Naive B cell (primary cell): ENCODE results near the gene USP3. TPM values are rescaled to one million over a fixed set of nuclear protein-coding genes. Genes with fewer than 3 reads are reported as not detected.
"Not testable (repeated sequence)": the region's sequence is repeated elsewhere in the genome, so short reads cannot be mapped to it uniquely, and the experiment has no call there.

Experiments
- ATAC-seq, 2 donors: fragments of 150-1000 bp; cut with Tn5 transposase; 2 replicates each; pipeline ENCODE4 v1.10.0; 2021; ENCODE audit warnings: low read depth in 2 of 2, mild to moderate bottlenecking in 2 of 2, moderate library complexity in 2 of 2
- DNase-seq: peaks from one replicate; pipeline ENCODE4 v3.0.0; 2022
- H3K27ac Mint-ChIP-seq, 6 donors: one replicate each; pipeline ENCODE4 v1.8.0; 2020 to 2022; ENCODE audit warnings: mild to moderate bottlenecking in 6 of 6, mixed read lengths in 6 of 6, moderate library complexity in 5 of 6, inconsistent platforms in 2 of 6
- H3K27me3 Mint-ChIP-seq, 3 donors: one replicate each; pipeline ENCODE4 v1.8.0; 2021 to 2022; ENCODE audit warnings: mixed read lengths in 3 of 3, mild to moderate bottlenecking in 1 of 3
- H3K36me3 Mint-ChIP-seq, 2 donors: one replicate each; pipeline ENCODE4 v1.8.0; 2020 to 2022; ENCODE audit warnings: mixed read lengths in 2 of 2, inconsistent platforms in 1 of 2, mild to moderate bottlenecking in 1 of 2
- H3K4me1 Mint-ChIP-seq, 3 donors: one replicate each; pipeline ENCODE4 v1.8.0; 2020 to 2022; ENCODE audit warnings: mixed read lengths in 3 of 3, inconsistent platforms in 1 of 3, mild to moderate bottlenecking in 1 of 3, moderate library complexity in 1 of 3
- H3K4me3 Mint-ChIP-seq, 8 donors: one replicate each; pipeline ENCODE4 v1.8.0; 2020 to 2022; ENCODE audit warnings: mild to moderate bottlenecking in 8 of 8, mixed read lengths in 8 of 8, moderate library complexity in 8 of 8, inconsistent platforms in 2 of 8
- H3K9me3 Mint-ChIP-seq, 7 donors: one replicate each; pipeline ENCODE4 v1.8.0; 2020 to 2022; ENCODE audit warnings: mixed read lengths in 7 of 7, mild to moderate bottlenecking in 5 of 7, inconsistent platforms in 2 of 7, moderate library complexity in 1 of 7
- polyA plus RNA-seq, 6 donors: library from polyadenylated mRNA; unstranded; fragments of 300-500 nt; fragmentation: Illumina TruSeq; gene quantifications; one replicate each; pipeline ENCODE4 v1.2.3, GENCODE V29; 2021; ENCODE audit warnings: low read depth in 6 of 6

Gene USP3
- polyA plus RNA-seq, 6 donors from 2014 or later: 53.6 to 88.0 (median 58.7) TPM

DNA sequence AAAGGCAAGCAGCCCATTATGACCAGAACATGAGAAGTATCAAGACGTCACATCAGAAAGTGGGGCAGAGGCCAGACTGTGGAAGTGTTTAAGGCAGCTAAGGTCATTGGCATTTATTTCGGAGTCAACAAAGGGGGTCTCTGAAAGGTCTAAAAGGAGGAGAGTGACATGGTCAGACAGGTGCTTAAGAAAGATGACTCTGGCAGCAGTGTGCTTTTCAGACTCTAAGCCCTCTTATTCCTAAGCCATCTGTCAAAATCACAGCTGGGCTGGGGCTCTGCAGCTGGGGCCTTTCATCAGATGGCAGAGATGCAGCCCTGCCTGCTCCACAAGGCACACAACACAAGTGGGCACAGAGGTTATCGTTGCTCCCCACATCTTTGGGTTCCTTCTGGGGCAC, 106.8 kb downstream of the USP3 start:
- no peak for ATAC-seq
- peaks cover 20% of the 10 kb centered on the region in 2 donors for H3K36me3 Mint-ChIP-seq
- peaks cover 16 to 27% (median 19%) of the 10 kb centered on the region in 3 donors for H3K4me1 Mint-ChIP-seq
- no peaks in the 10 kb centered on the region for H3K9me3 Mint-ChIP-seq
- peak overlapping the region in 4 of 6 donors; percentile 66 to 92 (median 84) for H3K27ac Mint-ChIP-seq
- no peak overlapping the region for H3K4me3 Mint-ChIP-seq
- H3K27me3 Mint-ChIP-seq: no peaks in the 10 kb centered on the region
- no peak for DNase-seq

DNA sequence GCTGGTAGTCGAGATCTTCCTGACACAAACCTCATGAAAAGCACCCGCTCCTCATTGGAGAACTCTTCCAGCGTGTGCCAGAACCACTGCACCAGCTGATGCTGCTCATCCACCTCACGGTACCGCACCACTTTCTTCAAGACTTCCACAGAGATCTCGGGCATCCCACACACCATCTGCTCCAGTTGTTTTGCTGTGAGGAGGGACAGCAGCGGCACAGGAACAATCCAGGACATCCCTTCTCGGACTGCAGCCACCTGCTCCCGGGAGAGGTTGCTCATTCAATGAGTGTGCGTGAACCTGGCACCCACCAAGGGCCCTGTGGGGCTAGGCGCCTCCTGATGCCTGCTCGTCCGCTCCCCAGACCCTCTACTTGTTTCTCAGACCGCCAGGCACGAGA, 107.9 kb downstream of the USP3 start:
- no peak for ATAC-seq
- Mint-ChIP-seq H3K4me3 (peak overlapping the region in 1 of 8 donors; percentile 10), H3K36me3 (peaks cover 20% of the 10 kb centered on the region in 2 donors), H3K4me1 (peaks cover 13 to 21% (median 15%) of the 10 kb centered on the region in 3 donors), H3K27me3 (no peaks in the 10 kb centered on the region), H3K27ac (peak overlapping the region in 4 of 6 donors; percentile 52 to 94 (median 69)), H3K9me3 (no peaks in the 10 kb centered on the region)
- DNase-seq: no peak

DNA sequence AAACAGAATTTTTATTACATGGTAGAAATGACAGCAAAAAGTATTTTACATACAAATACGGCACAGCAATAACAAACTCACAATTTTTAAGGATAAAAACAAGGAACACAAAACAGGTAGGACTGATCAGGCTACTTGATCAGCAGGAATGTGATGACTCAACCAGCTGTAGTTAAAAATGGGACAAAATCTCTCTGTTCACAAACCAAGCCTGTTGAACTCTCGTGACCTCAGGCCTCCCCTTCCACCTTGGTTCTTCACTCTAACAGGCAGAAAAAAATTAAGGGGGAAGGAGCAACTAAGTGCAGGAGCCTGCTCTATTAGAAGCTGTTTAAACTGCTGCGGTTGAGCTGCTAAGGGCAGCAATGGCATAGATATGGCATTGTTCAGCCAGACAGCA, 111.5 kb downstream of the USP3 start:
- Mint-ChIP-seq H3K9me3 (peaks cover 0 to 2% (median 0%) of the 10 kb centered on the region in 7 donors), H3K27ac (peak overlapping the region in 1 of 6 donors; percentile 38), H3K36me3 (peaks cover 10 to 15% of the 10 kb centered on the region in 2 donors), H3K4me3 (no peak overlapping the region), H3K4me1 (peaks cover 2 to 11% (median 3%) of the 10 kb centered on the region in 3 donors), H3K27me3 (no peaks in the 10 kb centered on the region)
- DNase-seq (no peak), ATAC-seq (no peak)

DNA sequence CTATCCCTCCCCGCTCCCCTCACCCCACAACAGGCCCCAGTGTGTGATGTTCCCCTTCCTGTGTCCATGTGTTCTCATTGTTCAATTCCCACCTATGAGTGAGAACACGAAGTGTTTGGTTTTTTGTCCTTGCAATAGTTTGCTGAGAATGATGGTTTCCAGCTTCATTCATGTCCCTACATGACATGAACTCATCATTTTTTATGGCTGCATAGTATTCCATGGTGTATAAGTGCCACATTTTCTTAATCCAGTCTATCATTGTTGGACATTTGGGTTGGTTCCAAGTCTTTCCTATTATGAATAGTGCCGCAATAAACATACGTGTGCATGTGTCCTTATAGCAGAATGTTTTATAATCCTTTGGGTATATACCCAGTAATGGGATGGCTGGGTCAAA, 112.8 kb downstream of the USP3 start:
- Mint-ChIP-seq H3K36me3 (peaks cover 18 to 22% of the 10 kb centered on the region in 2 donors), H3K27ac (peak overlapping the region in 2 of 6 donors; percentile 21 to 78)
- not testable (repeated sequence) for H3K4me3 Mint-ChIP-seq, ATAC-seq, H3K27me3 Mint-ChIP-seq, H3K9me3 Mint-ChIP-seq, H3K4me1 Mint-ChIP-seq, DNase-seq

DNA sequence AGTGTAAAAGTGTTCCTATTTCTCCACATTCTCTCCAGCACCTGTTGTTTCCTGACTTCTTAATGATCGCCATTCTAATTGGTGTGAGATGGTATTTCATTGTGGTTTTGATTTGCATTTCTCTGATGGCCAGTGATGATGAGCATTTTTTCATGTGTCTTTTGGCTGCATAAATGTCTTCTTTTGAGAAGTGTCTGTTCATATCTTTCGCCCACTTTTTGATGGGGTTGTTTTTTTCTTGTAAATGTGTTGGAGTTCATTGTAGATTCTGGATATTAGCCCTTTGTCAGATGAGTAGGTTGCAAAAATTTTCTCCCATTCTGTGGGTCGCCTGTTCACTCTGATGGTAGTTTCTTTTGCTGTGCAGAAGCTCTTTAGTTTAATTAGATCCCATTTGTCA, 113.2 kb downstream of the USP3 start:
- not testable (repeated sequence) for DNase-seq, H3K9me3 Mint-ChIP-seq, ATAC-seq, H3K4me3 Mint-ChIP-seq, H3K4me1 Mint-ChIP-seq, H3K27me3 Mint-ChIP-seq, H3K27ac Mint-ChIP-seq
- H3K36me3 Mint-ChIP-seq: peaks cover 18 to 19% of the 10 kb centered on the region in 2 donors

DNA sequence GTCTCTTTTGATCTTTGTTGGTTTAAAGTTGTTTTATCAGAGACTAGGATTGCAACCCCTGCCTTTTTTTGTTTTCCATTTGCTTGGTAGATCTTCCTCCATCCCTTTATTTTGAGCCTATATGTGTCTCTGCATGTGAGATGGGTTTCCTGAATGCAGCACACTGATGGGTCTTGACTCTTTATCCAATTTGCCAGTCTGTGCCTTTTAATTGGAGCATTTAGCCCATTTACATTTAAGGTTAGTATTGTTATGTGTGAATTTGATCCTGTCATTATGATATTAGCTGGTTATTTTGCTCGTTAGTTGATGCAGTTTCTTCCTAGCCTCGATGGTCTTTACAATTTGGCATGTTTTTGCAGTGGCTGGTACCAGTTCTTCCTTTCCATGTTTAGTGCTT, 116.4 kb downstream of the USP3 start:
- not testable (repeated sequence) for H3K27me3 Mint-ChIP-seq, H3K4me3 Mint-ChIP-seq, H3K9me3 Mint-ChIP-seq, DNase-seq, H3K27ac Mint-ChIP-seq, ATAC-seq
- H3K4me1 Mint-ChIP-seq: peaks cover 7 to 15% (median 13%) of the 10 kb centered on the region in 3 donors
- H3K36me3 Mint-ChIP-seq: peaks cover 8 to 24% of the 10 kb centered on the region in 2 donors

DNA sequence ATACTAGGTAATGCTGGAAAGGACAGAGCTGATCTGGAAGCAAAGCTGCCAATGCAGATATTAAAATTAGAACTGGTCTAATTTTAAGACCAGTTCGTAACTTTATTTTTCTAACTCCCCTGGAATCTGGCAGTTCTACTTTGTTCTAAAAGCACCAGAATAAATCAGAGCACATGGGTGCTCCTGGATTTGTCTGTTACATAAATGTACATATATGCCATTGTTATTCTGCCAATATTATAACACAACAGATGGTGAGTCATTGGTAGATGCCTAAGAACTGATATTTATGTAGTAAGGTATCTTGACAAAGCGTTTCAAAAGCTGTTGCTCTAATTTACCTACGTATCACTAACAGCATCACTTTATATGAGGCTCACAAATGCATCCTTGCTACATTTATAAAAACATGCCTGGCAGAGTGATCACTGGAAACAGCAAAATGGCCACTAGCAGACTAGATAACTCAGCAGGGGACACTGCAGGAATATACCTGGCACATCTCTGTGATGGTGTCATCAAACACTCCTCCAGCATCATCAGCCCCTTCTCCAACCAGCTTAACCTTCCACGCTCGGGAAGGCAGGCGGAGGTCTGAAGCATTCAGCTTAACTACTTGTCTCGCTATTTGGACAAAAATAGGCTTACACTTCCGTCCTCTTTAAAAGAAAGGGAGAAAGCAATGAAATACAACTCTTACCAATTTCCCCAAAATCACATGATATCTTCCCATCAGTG, 119.0 kb downstream of the USP3 start:
- H3K9me3 Mint-ChIP-seq: no peaks in the 10 kb centered on the region
- H3K4me3 Mint-ChIP-seq: no peak overlapping the region
- no peak for ATAC-seq
- no peaks in the 10 kb centered on the region for H3K27me3 Mint-ChIP-seq
- DNase-seq: no peak
- peak overlapping the region in 3 of 6 donors; percentile 2 to 60 (median 27) for H3K27ac Mint-ChIP-seq
- H3K4me1 Mint-ChIP-seq: peaks cover 7 to 24% (median 13%) of the 10 kb centered on the region in 3 donors
- peaks cover 16 to 23% of the 10 kb centered on the region in 2 donors for H3K36me3 Mint-ChIP-seq

DNA sequence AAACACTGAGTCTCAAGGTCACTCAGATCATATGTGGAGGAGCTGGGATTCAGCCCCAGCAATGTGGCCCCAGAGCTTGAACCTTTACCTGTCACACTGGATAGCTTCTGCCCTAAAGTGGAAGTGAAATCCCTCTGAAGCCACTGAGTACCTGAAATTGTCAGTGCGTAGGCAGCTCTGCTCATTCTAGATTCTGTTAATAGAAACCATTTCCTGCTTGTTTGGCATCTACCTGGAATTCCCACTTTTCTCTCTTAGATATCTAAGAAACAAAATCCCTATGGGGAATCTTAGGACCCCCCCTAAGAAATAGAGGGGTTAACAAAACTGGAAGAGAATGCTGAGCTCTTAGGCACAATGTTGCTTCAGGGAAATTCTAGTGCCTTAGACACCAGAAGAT, 122.6 kb downstream of the USP3 start:
- Mint-ChIP-seq H3K36me3 (peaks cover 29 to 40% of the 10 kb centered on the region in 2 donors), H3K4me3 (no peak overlapping the region), H3K9me3 (peaks cover 0 to 1% (median 0%) of the 10 kb centered on the region in 7 donors), H3K4me1 (peaks cover 10 to 24% (median 14%) of the 10 kb centered on the region in 3 donors), H3K27ac (peak overlapping the region in 3 of 6 donors; percentile 12 to 73 (median 69)), H3K27me3 (no peaks in the 10 kb centered on the region)
- ATAC-seq (no peak), DNase-seq (no peak)

DNA sequence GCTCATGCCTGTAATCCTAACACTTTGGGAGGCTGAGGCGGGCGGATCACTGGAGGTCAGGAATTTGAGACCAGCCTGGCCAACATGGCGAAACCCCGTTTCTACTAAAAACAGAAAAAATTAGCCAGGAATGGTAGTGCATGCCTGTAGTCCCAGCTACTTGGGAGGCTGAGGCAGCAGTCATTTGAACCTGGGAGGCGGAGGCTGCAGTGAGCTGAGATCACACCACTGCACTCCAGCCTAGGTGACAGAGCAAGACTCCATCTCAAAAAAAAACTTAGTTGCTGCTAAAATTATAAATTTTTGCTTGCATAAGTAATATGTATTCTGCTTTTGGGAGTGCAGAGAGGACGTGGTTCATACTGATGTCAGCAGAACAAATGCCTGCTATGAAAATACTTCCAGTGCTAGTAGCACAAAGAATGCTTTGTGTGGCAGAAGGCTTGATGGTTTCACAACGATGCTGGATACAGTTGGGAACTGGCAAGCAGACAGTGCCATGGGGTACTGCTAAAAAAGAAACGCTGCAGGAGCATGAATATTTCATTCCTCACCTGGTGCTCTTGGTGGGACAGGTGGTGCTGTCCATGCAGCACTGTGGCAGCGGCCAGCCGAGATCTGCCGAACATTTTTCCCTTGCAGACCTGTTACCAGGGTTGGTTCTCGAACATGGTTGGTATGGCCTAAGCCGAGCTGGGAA, 123.9 kb downstream of the USP3 start:
- H3K27me3 Mint-ChIP-seq: no peaks in the 10 kb centered on the region
- H3K4me3 Mint-ChIP-seq: no peak overlapping the region
- no peak for DNase-seq
- ATAC-seq: no peak
- peaks cover 27 to 49% of the 10 kb centered on the region in 2 donors for H3K36me3 Mint-ChIP-seq
- H3K27ac Mint-ChIP-seq: peak overlapping the region in 2 of 6 donors; percentile 29 to 64
- peaks cover 7 to 18% (median 8%) of the 10 kb centered on the region in 3 donors for H3K4me1 Mint-ChIP-seq
- peaks cover 0 to 1% (median 0%) of the 10 kb centered on the region in 7 donors for H3K9me3 Mint-ChIP-seq

DNA sequence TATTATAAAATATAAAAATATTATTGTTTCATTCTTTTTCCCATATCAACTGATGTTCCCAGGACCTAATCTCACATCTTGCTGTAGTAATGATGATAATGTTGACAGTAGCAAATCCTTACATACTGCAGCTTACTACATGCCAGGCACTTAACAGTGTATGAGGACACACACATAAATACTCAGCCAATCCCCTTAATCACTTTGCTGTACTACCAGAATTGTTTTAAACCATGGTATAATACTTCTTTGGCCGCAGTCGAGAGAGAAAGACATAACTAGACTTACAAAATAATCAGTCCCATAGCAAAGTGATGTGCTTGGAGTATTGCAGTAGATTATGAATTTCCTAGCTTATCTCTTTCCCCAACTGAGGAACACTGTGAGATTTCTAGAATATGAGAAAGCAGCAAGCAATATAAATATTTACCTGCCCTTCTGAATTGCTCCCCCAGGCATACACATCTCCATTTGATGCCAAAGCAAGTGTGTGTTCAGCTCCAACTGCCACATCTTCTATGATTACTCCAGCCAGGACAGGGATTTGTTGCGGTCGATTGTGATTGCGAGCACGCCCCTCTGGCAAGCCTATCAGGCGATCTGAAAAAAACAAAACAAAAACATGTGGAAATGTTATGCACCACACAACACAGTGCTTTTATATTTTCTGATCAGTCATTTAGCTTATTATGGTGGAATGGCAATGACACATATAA, 125.8 kb downstream of the USP3 start:
- peaks cover 28 to 49% of the 10 kb centered on the region in 2 donors for H3K36me3 Mint-ChIP-seq
- H3K9me3 Mint-ChIP-seq: peaks cover 0 to 1% (median 0%) of the 10 kb centered on the region in 7 donors
- DNase-seq (no peak), ATAC-seq (no peak)
- no peaks in the 10 kb centered on the region for H3K27me3 Mint-ChIP-seq
- H3K4me3 Mint-ChIP-seq: no peak overlapping the region
- peak overlapping the region in 2 of 6 donors; percentile 5 to 29 for H3K27ac Mint-ChIP-seq
- peaks cover 6 to 12% (median 6%) of the 10 kb centered on the region in 3 donors for H3K4me1 Mint-ChIP-seq

DNA sequence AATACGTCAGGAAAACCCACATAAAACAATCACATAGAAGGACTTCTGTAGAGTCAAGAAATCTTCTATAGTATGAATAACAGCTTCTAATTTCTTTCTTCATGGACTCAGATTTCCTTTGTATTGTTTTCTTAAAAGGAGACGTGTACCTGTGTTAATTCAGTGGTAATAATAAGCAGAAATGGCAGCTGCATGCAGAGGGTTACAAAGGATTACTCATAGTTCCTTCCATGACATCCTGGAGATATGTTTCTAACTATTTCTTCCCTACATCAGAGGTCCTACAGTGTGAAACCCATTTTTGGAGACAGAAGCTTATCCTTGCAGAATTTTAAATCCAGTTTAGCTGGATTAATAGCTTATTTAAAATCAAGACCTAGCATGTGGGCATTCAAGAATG, 128.9 kb downstream of the USP3 start:
- Mint-ChIP-seq H3K4me1 (peaks cover 5 to 6% (median 6%) of the 10 kb centered on the region in 3 donors), H3K27me3 (no peaks in the 10 kb centered on the region), H3K4me3 (no peak overlapping the region), H3K36me3 (peaks cover 34 to 50% of the 10 kb centered on the region in 2 donors), H3K9me3 (peaks cover 0 to 1% (median 0%) of the 10 kb centered on the region in 7 donors), H3K27ac (no peak overlapping the region)
- ATAC-seq: no peak
- DNase-seq: no peak

DNA sequence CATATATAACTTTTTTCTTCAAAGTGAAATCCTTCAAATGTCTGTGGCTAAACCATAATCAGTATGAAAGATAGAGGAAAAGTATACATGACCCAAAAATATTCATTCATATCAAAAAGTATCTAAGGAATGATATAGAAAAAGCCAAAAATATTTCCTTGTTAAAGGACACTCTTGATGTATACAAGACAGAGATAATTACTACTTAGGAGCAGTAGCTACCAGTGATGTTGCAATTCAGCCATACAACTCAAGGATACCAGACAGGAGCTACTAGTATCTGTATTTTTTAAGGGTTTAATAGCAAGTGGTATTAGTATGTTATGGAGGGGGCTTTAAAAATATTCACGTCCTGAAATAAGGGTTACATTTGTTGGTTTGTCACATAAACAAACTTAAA, 129.8 kb downstream of the USP3 start:
- no peak for ATAC-seq
- H3K4me1 Mint-ChIP-seq: peaks cover 5 to 6% (median 6%) of the 10 kb centered on the region in 3 donors
- H3K36me3 Mint-ChIP-seq: peaks cover 32 to 41% of the 10 kb centered on the region in 2 donors
- DNase-seq: no peak
- H3K27ac Mint-ChIP-seq: peak overlapping the region in 1 of 6 donors; percentile 39
- H3K9me3 Mint-ChIP-seq: peaks cover 0 to 1% (median 0%) of the 10 kb centered on the region in 7 donors
- H3K27me3 Mint-ChIP-seq: no peaks in the 10 kb centered on the region
- no peak overlapping the region for H3K4me3 Mint-ChIP-seq

DNA sequence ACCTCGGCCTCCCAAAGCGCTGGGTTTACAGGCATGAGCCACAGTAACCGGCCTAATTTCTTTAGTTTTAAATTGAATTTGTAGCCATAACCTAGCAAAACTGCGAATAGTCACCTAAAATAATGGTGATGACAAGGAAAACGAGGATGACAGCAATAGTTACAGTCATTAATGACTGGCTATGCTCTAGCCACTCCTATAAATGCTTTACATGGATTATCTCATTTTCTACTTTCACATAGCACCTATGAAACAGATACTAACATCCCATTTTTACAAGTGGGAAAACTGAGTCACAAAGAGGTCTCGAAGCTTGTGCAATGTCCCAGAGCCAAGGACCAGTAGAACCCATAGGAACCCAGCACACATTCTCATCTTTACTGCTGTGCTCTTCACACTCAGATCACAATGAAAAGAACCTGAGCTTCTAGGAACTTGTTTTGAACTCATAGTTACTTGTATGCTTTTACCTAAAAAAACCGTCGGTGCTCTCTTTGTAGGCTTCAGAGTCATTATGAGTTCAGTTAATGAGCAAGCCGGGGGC, 132.2 kb downstream of the USP3 start:
- Mint-ChIP-seq H3K4me1 (peaks cover 5 to 6% (median 6%) of the 10 kb centered on the region in 3 donors), H3K9me3 (peaks cover 0 to 1% (median 0%) of the 10 kb centered on the region in 7 donors), H3K36me3 (peaks cover 25 to 30% of the 10 kb centered on the region in 2 donors), H3K4me3 (no peak overlapping the region), H3K27me3 (no peaks in the 10 kb centered on the region), H3K27ac (no peak overlapping the region)
- DNase-seq: no peak
- no peak for ATAC-seq
